Endodermal cell (in vitro differentiated cells): ENCODE results near the gene SFXN3. TPM values are rescaled to one million over a fixed set of nuclear protein-coding genes. Genes with fewer than 3 reads are reported as not detected.

Experiments
- DNase-seq: peaks from one replicate; pipeline ENCODE4 v3.0.0-alpha.2; 2017
- H3K27ac ChIP-seq: 2 replicates; pipeline ENCODE4 v1.5.1; 2013; ENCODE audit warnings: mild to moderate bottlenecking, low read depth, low read length, moderate library complexity
- H3K27me3 ChIP-seq: 2 replicates; pipeline ENCODE4 v1.6.1; 2013; ENCODE audit warnings: mild to moderate bottlenecking, low read length, moderate library complexity; ENCODE audit not compliant: insufficient read depth, control insufficient read depth, poor library complexity, severe bottlenecking
- H3K36me3 ChIP-seq: 2 replicates; pipeline ENCODE4 v1.7.0; 2013; ENCODE audit warnings: mild to moderate bottlenecking, low read length, moderate library complexity; ENCODE audit not compliant: control insufficient read depth, insufficient read depth
- H3K4me1 ChIP-seq: one replicate; pipeline ENCODE4 v1.7.0; 2013; ENCODE audit warnings: low read length; ENCODE audit not compliant: control insufficient read depth, insufficient read depth
- H3K4me3 ChIP-seq: 2 replicates; pipeline ENCODE4 v1.5.1; 2013; ENCODE audit warnings: mild to moderate bottlenecking, low read length, moderate library complexity
- H3K9ac ChIP-seq: 2 replicates; pipeline ENCODE4 v1.6.1; 2013; ENCODE audit warnings: mild to moderate bottlenecking, low read length, moderate library complexity; ENCODE audit not compliant: poor library complexity, severe bottlenecking; ENCODE audit errors: extremely low read depth
- H3K9me3 ChIP-seq: 2 replicates; pipeline ENCODE4 v1.6.1; 2013; ENCODE audit warnings: mild to moderate bottlenecking, low read length, moderate library complexity; ENCODE audit not compliant: control insufficient read depth
- H3K27ac Mint-ChIP-seq: 2 replicates; pipeline ENCODE4 v1.8.0; 2020; ENCODE audit warnings: mixed read lengths
- H3K27me3 Mint-ChIP-seq: 2 replicates; pipeline ENCODE4 v1.8.0; 2021; ENCODE audit warnings: mild to moderate bottlenecking, mixed read lengths; ENCODE audit not compliant: insufficient read depth
- H3K36me3 Mint-ChIP-seq: 2 replicates; pipeline ENCODE4 v1.8.0; 2020; ENCODE audit warnings: low read depth, mixed read lengths
- H3K4me1 Mint-ChIP-seq: 2 replicates; pipeline ENCODE4 v1.8.0; 2020; ENCODE audit warnings: mixed read lengths
- H3K4me3 Mint-ChIP-seq: 2 replicates; pipeline ENCODE4 v1.8.0; 2020; ENCODE audit warnings: mild to moderate bottlenecking, moderate library complexity, mixed read lengths
- H3K9me3 Mint-ChIP-seq: 2 replicates; pipeline ENCODE4 v1.8.0; 2020; ENCODE audit warnings: mild to moderate bottlenecking, mixed read lengths
- WGBS, 2 experiments: methylation state at CpG; one replicate each; pipeline versions ENCODE4 v1.1.5 to v1.1.7; 2013; ENCODE audit warnings: missing lambda C conversion rate in 2 of 2, mixed read lengths in 1 of 2; ENCODE audit not compliant: insufficient coverage in 1 of 2, insufficient read length in 1 of 2; 5-methylcytosine and 5-hydroxymethylcytosine counted together
- total RNA-seq, 2 donors: library from RNA; stranded (reverse); fragmentation: NEBNext Ultra II Directional in 1 of 2; extraction: Animal tissue kit (Norgen Biotek cat#: 25700) in 1 of 2; gene quantifications; 2 replicates in 1 of 2; 3 replicates in 1 of 2; pipeline ENCODE4 v1.2.1, GENCODE V29; 2021
- TF ChIP-seq, protein P1 (sequence below): fragments of 200-600 bp; sonication (generic); conservative IDR thresholded peaks from 2 replicates; pipeline ENCODE4 v1.5.0; 2021; ENCODE audit warnings: antibody characterized with exemption, mild to moderate bottlenecking

The SFXN3 gene
- total RNA-seq, 2 donors from 2014 or later: 1.8 to 2.1 TPM

DNA sequence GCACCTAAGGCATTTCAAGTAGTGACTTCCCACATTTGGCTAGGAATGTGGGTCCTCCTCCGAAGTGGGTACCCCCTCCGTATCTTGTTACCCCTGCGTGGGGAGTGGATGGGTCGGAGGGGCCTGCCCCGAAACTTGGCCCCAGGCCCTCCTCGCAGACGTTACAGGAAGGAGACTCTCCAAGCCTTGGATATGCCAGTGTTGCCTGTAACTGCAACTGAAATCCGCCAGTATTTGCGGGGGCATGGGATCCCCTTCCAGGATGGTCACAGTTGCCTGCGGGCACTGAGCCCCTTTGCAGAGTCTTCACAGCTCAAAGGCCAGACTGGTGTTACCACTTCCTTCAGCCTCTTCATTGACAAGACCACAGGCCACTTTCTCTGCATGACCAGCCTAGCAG, 42.9 kb upstream of the SFXN3 start:
- Mint-ChIP-seq H3K36me3 (peaks cover 39% of the 10 kb centered on the region), H3K9me3 (no peaks in the 10 kb centered on the region), H3K27ac (peak overlapping the region; percentile 93), H3K27me3 (no peaks in the 10 kb centered on the region), H3K4me1 (peaks cover 9% of the 10 kb centered on the region), H3K4me3 (peak overlapping the region; percentile 93)
- H3K9ac ChIP-seq: peak overlapping the region; percentile 60
- H3K36me3 ChIP-seq: peaks cover 40% of the 10 kb centered on the region
- no peak for DNase-seq
- TF ChIP-seq, protein P1, sequence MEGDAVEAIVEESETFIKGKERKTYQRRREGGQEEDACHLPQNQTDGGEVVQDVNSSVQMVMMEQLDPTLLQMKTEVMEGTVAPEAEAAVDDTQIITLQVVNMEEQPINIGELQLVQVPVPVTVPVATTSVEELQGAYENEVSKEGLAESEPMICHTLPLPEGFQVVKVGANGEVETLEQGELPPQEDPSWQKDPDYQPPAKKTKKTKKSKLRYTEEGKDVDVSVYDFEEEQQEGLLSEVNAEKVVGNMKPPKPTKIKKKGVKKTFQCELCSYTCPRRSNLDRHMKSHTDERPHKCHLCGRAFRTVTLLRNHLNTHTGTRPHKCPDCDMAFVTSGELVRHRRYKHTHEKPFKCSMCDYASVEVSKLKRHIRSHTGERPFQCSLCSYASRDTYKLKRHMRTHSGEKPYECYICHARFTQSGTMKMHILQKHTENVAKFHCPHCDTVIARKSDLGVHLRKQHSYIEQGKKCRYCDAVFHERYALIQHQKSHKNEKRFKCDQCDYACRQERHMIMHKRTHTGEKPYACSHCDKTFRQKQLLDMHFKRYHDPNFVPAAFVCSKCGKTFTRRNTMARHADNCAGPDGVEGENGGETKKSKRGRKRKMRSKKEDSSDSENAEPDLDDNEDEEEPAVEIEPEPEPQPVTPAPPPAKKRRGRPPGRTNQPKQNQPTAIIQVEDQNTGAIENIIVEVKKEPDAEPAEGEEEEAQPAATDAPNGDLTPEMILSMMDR: no peak
- 68% methylated on average over 9 to 10 of the region's 10 CpGs for WGBS, 2 experiments
- H3K4me3 ChIP-seq: peak overlapping the region; percentile 92
- no peaks in the 10 kb centered on the region for H3K4me1 ChIP-seq
- H3K27me3 ChIP-seq: no peaks in the 10 kb centered on the region
- H3K9me3 ChIP-seq: no peaks in the 10 kb centered on the region
- H3K27ac ChIP-seq: no peak overlapping the region

DNA sequence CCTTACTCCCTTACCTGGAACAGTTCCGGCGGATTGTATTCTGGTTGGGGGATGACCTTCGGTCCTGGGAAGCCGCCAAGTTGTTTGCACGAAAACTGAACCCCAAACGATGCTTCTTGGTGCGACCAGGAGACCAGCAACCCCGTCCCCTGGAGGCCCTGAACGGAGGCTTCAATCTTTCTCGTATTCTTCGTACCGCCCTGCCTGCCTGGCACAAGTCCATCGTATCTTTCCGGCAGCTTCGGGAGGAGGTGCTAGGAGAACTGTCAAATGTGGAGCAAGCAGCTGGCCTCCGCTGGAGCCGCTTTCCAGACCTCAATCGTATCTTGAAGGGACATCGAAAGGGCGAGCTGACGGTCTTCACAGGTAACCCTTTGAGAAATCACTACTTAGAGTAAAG, 41.9 kb upstream of the SFXN3 start:
- 93 to 96% methylated on average over 20 to 21 of the region's 21 CpGs for WGBS, 2 experiments
- Histone ChIP-seq H3K27me3 (no peaks in the 10 kb centered on the region), H3K9me3 (no peaks in the 10 kb centered on the region), H3K27ac (no peak overlapping the region), H3K9ac (no peak overlapping the region), H3K4me3 (no peak overlapping the region), H3K36me3 (peaks cover 49% of the 10 kb centered on the region), H3K4me1 (no peaks in the 10 kb centered on the region)
- Mint-ChIP-seq H3K9me3 (no peaks in the 10 kb centered on the region), H3K36me3 (peaks cover 40% of the 10 kb centered on the region), H3K27ac (no peak overlapping the region), H3K4me1 (peaks cover 11% of the 10 kb centered on the region), H3K4me3 (no peak overlapping the region), H3K27me3 (no peaks in the 10 kb centered on the region)
- no peak for DNase-seq
- TF ChIP-seq, protein P1: no peak

DNA sequence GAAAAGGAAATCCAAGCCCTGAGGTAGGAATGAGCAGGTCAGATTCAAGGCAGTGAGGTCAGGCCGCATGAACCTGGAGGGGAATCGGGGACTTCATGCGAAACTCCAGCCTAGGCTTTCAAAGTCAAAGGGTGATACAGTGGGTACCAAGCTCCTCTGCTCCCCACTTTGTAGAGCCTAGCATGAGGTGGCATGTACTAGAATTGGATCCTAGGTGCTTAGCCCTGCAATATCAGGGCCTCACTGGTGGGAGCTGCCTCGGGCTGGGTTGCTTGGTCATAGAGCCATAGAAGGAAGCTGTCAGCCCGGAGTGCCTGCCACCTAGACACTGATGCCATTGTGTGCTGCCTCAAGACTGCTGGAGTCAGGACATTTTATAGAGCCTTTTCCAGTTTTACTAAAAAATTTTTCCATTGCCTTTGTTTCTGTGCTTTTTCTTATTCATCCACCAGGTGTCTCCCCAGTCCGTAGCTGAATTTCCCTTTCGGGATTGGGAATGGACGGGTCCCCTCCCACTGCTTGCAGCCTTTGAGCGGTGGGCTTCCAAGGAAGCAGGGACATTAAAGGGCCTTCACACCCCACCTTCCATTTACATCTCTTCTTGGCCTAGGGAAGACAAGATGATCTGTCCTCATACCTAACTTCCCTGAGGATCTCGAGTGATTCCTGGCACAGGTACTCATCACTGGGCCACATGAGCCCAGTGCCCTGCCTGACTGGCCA, 36.9 kb upstream of the SFXN3 start:
- Mint-ChIP-seq H3K27me3 (no peaks in the 10 kb centered on the region), H3K4me1 (peaks cover 32% of the 10 kb centered on the region), H3K36me3 (peaks cover 31% of the 10 kb centered on the region), H3K27ac (peak overlapping the region; percentile 88), H3K4me3 (no peak overlapping the region), H3K9me3 (no peaks in the 10 kb centered on the region)
- H3K9me3 ChIP-seq: no peaks in the 10 kb centered on the region
- no peak overlapping the region for H3K4me3 ChIP-seq
- no peaks in the 10 kb centered on the region for H3K27me3 ChIP-seq
- H3K36me3 ChIP-seq: peaks cover 37% of the 10 kb centered on the region
- TF ChIP-seq, protein P1: peak; percentile 81
- peak; percentile 78 for DNase-seq
- 73 to 86% methylated on average over 7 to 10 of the region's 10 CpGs for WGBS, 2 experiments
- H3K4me1 ChIP-seq: peaks cover 3% of the 10 kb centered on the region
- H3K9ac ChIP-seq: no peak overlapping the region
- H3K27ac ChIP-seq: no peak overlapping the region
